ENCODE data around the gene PRDM16. TPM values are rescaled to one million over a fixed set of nuclear protein-coding genes. Genes with fewer than 3 reads are reported as not detected.

Gene PRDM16
- total and polyA plus RNA-seq, 2 of the 13 experiments (the other 11 are each of a cell fraction or from before 2014, with no cell fraction given): 0.15 to 0.81 TPM

- intact Hi-C loops (cut with micrococcal nuclease; ENCODE audit: unreplicated experiment) (no loop called here), in situ Hi-C loops (cut with HindIII; ENCODE audit: extremely low pct_ligation_motif_present, low pct_unique_long_range_greater_than_20kb) (no loop called here)
- Histone ChIP-seq H3K9ac (ENCODE audit: insufficient read depth, low read depth, low read length) (no peak overlapping the region), H3K27ac (ENCODE audit: extremely low read length, insufficient read depth, low read length) (no peak overlapping the region), H3K4me3 (replicated peaks in 1 of 3; ENCODE audit: insufficient read depth in 1 of 3, low read depth in 2 of 3, low read length in 3 of 3) (no peak overlapping the region), H2AFZ (ENCODE audit: low read length) (no peak overlapping the region), H3K4me2 (ENCODE audit: low read depth, low read length) (no peak overlapping the region), H3K4me1 (ENCODE audit: insufficient read depth, low read length) (no peaks in the 10 kb centered on the region), H3K9me3 (ENCODE audit: low read length) (no peaks in the 10 kb centered on the region), H3K36me3 (replicated peaks in 1 of 2; ENCODE audit: control insufficient read depth in 1 of 2, insufficient read depth in 2 of 2, low read length in 2 of 2) (no peaks in the 10 kb centered on the region), H4K20me1 (ENCODE audit: insufficient read depth, low read length) (no peaks in the 10 kb centered on the region), H3K79me2 (ENCODE audit: insufficient read depth, low read length) (no peaks in the 10 kb centered on the region), H3K27me3 (ENCODE audit: control insufficient read depth in 1 of 2, insufficient read depth in 2 of 2, low read length in 2 of 2) (peaks cover 0 to 14% of the 10 kb centered on the region in 2 experiments; a peak in 2 of 5 replicates)
- ChIA-PET POLR2A (no interaction called here), CTCF (ENCODE audit: low intra/inter-chr PET ratio, low total read pairs) (no interaction called here)
- no TSS peak for BruUV-seq (replicated peaks)
- 8% methylated on average over 4 of the region's 7 CpGs for WGBS (ENCODE audit: low lambda C conversion rate)
- DNase-seq (ENCODE audit: low spot score) (no peak), ATAC-seq (no peak), FAIRE-seq (no peak)
- no peak for TF ChIP-seq JDP2 (CRISPR knock-in tag; IDR thresholded peaks at IDR 0.05; ENCODE audit: borderline replicate concordance)
These were observed 19.8 kb upstream of the PRDM16 start for GRCh38 chr1:3049164-3049563.

GRCh38 chr1:3049905-3050304 lies 19.1 kb upstream of the PRDM16 start:
- no peak overlapping the region for H2AFZ ChIP-seq (ENCODE audit: low read length)
- intact Hi-C loops (cut with micrococcal nuclease; ENCODE audit: unreplicated experiment): no loop called here
- no peak overlapping the region for H3K27ac ChIP-seq (ENCODE audit: extremely low read length, insufficient read depth, low read length)
- ChIA-PET POLR2A (no interaction called here), CTCF (ENCODE audit: low intra/inter-chr PET ratio, low total read pairs) (no interaction called here)
- H3K9me3 ChIP-seq (ENCODE audit: low read length): no peaks in the 10 kb centered on the region
- H3K4me3 ChIP-seq (replicated peaks in 1 of 3; ENCODE audit: insufficient read depth in 1 of 3, low read depth in 2 of 3, low read length in 3 of 3): no peak overlapping the region
- no TSS peak for BruUV-seq (replicated peaks)
- H3K4me2 ChIP-seq (ENCODE audit: low read depth, low read length): no peak overlapping the region
- H3K4me1 ChIP-seq (ENCODE audit: insufficient read depth, low read length): no peaks in the 10 kb centered on the region
- H3K36me3 ChIP-seq (replicated peaks in 1 of 2; ENCODE audit: control insufficient read depth in 1 of 2, insufficient read depth in 2 of 2, low read length in 2 of 2): no peaks in the 10 kb centered on the region
- no peaks in the 10 kb centered on the region for H3K79me2 ChIP-seq (ENCODE audit: insufficient read depth, low read length)
- no peak for TF ChIP-seq KMT2A (CRISPR knock-in tag; IDR thresholded peaks at IDR 0.05)
- H4K20me1 ChIP-seq (ENCODE audit: insufficient read depth, low read length): no peaks in the 10 kb centered on the region
- no peak for DNase-seq (ENCODE audit: low spot score)
- peaks cover 0 to 12% of the 10 kb centered on the region in 2 experiments; a peak in 3 of 5 replicates for H3K27me3 ChIP-seq (ENCODE audit: control insufficient read depth in 1 of 2, insufficient read depth in 2 of 2, low read length in 2 of 2)
- WGBS (ENCODE audit: low lambda C conversion rate): 21% methylated on average over 2 of the region's 2 CpGs
- no peak for ATAC-seq
- no peak for FAIRE-seq
- H3K9ac ChIP-seq (ENCODE audit: insufficient read depth, low read depth, low read length): no peak overlapping the region
- in situ Hi-C loops (cut with HindIII; ENCODE audit: extremely low pct_ligation_motif_present, low pct_unique_long_range_greater_than_20kb): loop anchor here (25.0 kb wide), 1 partner anchor 237 kb away; no protein-coding TSS in a partner anchor

GRCh38 chr1:3050603-3051002 lies 18.4 kb upstream of the PRDM16 start:
- ATAC-seq (no peak), DNase-seq (ENCODE audit: low spot score) (no peak), FAIRE-seq (no peak)
- Histone ChIP-seq H3K9ac (ENCODE audit: insufficient read depth, low read depth, low read length) (no peak overlapping the region), H3K4me1 (ENCODE audit: insufficient read depth, low read length) (no peaks in the 10 kb centered on the region), H3K9me3 (ENCODE audit: low read length) (no peaks in the 10 kb centered on the region), H3K36me3 (replicated peaks in 1 of 2; ENCODE audit: control insufficient read depth in 1 of 2, insufficient read depth in 2 of 2, low read length in 2 of 2) (no peaks in the 10 kb centered on the region), H4K20me1 (ENCODE audit: insufficient read depth, low read length) (no peaks in the 10 kb centered on the region), H3K27me3 (ENCODE audit: control insufficient read depth in 1 of 2, insufficient read depth in 2 of 2, low read length in 2 of 2) (peaks cover 0 to 12% of the 10 kb centered on the region in 2 experiments; a peak in 2 of 5 replicates), H3K4me3 (replicated peaks in 1 of 3; ENCODE audit: insufficient read depth in 1 of 3, low read depth in 2 of 3, low read length in 3 of 3) (no peak overlapping the region), H3K4me2 (ENCODE audit: low read depth, low read length) (no peak overlapping the region), H3K79me2 (ENCODE audit: insufficient read depth, low read length) (no peaks in the 10 kb centered on the region), H3K27ac (ENCODE audit: extremely low read length, insufficient read depth, low read length) (no peak overlapping the region), H2AFZ (ENCODE audit: low read length) (no peak overlapping the region)
- in situ Hi-C loops (cut with HindIII; ENCODE audit: extremely low pct_ligation_motif_present, low pct_unique_long_range_greater_than_20kb): loop anchor here (25.0 kb wide), 1 partner anchor 237 kb away; no protein-coding TSS in a partner anchor
- ChIA-PET CTCF (ENCODE audit: low intra/inter-chr PET ratio, low total read pairs) (no interaction called here), POLR2A (no interaction called here)
- intact Hi-C loops (cut with micrococcal nuclease; ENCODE audit: unreplicated experiment): no loop called here
- BruUV-seq (replicated peaks): no TSS peak
- no peak for TF ChIP-seq ZNF790 (CRISPR knock-in tag; IDR thresholded peaks at IDR 0.05; ENCODE audit: borderline replicate concordance)
- TF ChIP-seq SOX6 (IDR thresholded peaks at IDR 0.05): no peak
- TF ChIP-seq SOX6 (CRISPR knock-in tag; IDR thresholded peaks at IDR 0.05): no peak
- TF ChIP-seq BCL6 (CRISPR knock-in tag; IDR thresholded peaks at IDR 0.05): no peak
- no peak for TF ChIP-seq SRF (IDR thresholded peaks at IDR 0.05; ENCODE audit: low read depth, low read length)
- no peak for TF ChIP-seq IKZF4 (CRISPR knock-in tag; IDR thresholded peaks at IDR 0.05; ENCODE audit: borderline replicate concordance, low read depth, not compliant biosample characterization)
